Astrocyte (in vitro differentiated cells and primary cell): ENCODE data around the gene CAPZB. TPM values are rescaled to one million over a fixed set of nuclear protein-coding genes. Genes with fewer than 3 reads are reported as not detected.
A peak's percentile ranks its signal among the peaks of the same experiment; 100 is the strongest.

Experiments
- DNase-seq: peaks from one replicate; pipeline ENCODE4 v3.0.0-alpha.2; 2010; ENCODE audit warnings: low read depth
- FAIRE-seq: peaks from 2 replicates; lab custom pipeline; 2011; peaks lifted over from hg19 to GRCh38; lab: Jason Lieb, UNC
- H2AFZ ChIP-seq: 2 replicates; pipeline ENCODE4 v1.6.0; 2012; ENCODE audit warnings: low read depth, low read length, inconsistent platforms
- H3K27ac ChIP-seq: 2 replicates; pipeline ENCODE4 v1.5.1; 2011; ENCODE audit warnings: low read depth, low read length, inconsistent platforms
- H3K27me3 ChIP-seq: 2 replicates; pipeline ENCODE4 v1.6.0; 2011; ENCODE audit warnings: low read length, inconsistent platforms; ENCODE audit not compliant: insufficient read depth
- H3K36me3 ChIP-seq: 2 replicates; pipeline ENCODE4 v1.5.1; 2011; ENCODE audit warnings: low read length, inconsistent platforms; ENCODE audit not compliant: insufficient read depth
- H3K4me1 ChIP-seq: 2 replicates; pipeline ENCODE4 v1.5.1; 2011; ENCODE audit warnings: low read length, inconsistent platforms; ENCODE audit not compliant: insufficient read depth
- H3K4me2 ChIP-seq: 2 replicates; pipeline ENCODE4 v1.6.0; 2012; ENCODE audit warnings: low read length, inconsistent platforms
- H3K4me3 ChIP-seq: 2 replicates; pipeline ENCODE4 v1.5.1; 2011; ENCODE audit warnings: low read depth, mild to moderate bottlenecking, low read length, inconsistent platforms; ENCODE audit not compliant: insufficient read depth
- H3K79me2 ChIP-seq: 2 replicates; pipeline ENCODE4 v1.6.0; 2012; ENCODE audit warnings: mild to moderate bottlenecking, low read length, inconsistent platforms; ENCODE audit not compliant: insufficient read depth
- H3K9ac ChIP-seq: 2 replicates; pipeline ENCODE4 v1.6.0; 2012; ENCODE audit warnings: mild to moderate bottlenecking, low read length, inconsistent platforms
- H3K9me3 ChIP-seq: 2 replicates; pipeline ENCODE4 v1.5.1; 2012; ENCODE audit warnings: low read depth, mild to moderate bottlenecking, low read length, inconsistent platforms; ENCODE audit not compliant: insufficient read depth
- H4K20me1 ChIP-seq: 2 replicates; pipeline ENCODE4 v1.6.0; 2012; ENCODE audit warnings: low read length, inconsistent platforms; ENCODE audit not compliant: insufficient read depth
- H3K27ac Mint-ChIP-seq: one replicate; pipeline ENCODE4 v1.8.0; 2021; ENCODE audit warnings: mild to moderate bottlenecking, mixed read lengths; ENCODE audit not compliant: unreplicated experiment
- H3K27me3 Mint-ChIP-seq: one replicate; pipeline ENCODE4 v1.8.0; 2021; ENCODE audit warnings: low read depth, mixed read lengths; ENCODE audit not compliant: unreplicated experiment
- H3K36me3 Mint-ChIP-seq: one replicate; pipeline ENCODE4 v1.8.0; 2021; ENCODE audit warnings: low read depth, mixed read lengths; ENCODE audit not compliant: unreplicated experiment
- H3K4me1 Mint-ChIP-seq: one replicate; pipeline ENCODE4 v1.8.0; 2021; ENCODE audit warnings: low read depth, mixed read lengths; ENCODE audit not compliant: unreplicated experiment
- H3K4me3 Mint-ChIP-seq: one replicate; pipeline ENCODE4 v1.8.0; 2021; ENCODE audit warnings: mild to moderate bottlenecking, moderate library complexity, mixed read lengths; ENCODE audit not compliant: unreplicated experiment
- H3K9me3 Mint-ChIP-seq: one replicate; pipeline ENCODE4 v1.8.0; 2021; ENCODE audit warnings: mild to moderate bottlenecking, mixed read lengths; ENCODE audit not compliant: unreplicated experiment
- CTCF ChIP-seq: IDR thresholded peaks from 2 replicates; pipeline ENCODE4 v1.5.1; 2011; ENCODE audit warnings: low read depth, mild to moderate bottlenecking, inconsistent platforms, low read length, moderate library complexity; ENCODE audit not compliant: insufficient read depth
- EZH2 ChIP-seq: IDR thresholded peaks from 2 replicates; pipeline ENCODE4 v1.6.1; 2012; ENCODE audit warnings: mild to moderate bottlenecking, low read length, inconsistent platforms; ENCODE audit not compliant: insufficient read depth
- total RNA-seq: library from RNA; stranded (reverse); gene quantifications from 2 replicates; pipeline ENCODE4 v1.2.1, GENCODE V29; 2021

Gene CAPZB
- total RNA-seq, 1 donor from 2014 or later, result 458 TPM

DNA sequence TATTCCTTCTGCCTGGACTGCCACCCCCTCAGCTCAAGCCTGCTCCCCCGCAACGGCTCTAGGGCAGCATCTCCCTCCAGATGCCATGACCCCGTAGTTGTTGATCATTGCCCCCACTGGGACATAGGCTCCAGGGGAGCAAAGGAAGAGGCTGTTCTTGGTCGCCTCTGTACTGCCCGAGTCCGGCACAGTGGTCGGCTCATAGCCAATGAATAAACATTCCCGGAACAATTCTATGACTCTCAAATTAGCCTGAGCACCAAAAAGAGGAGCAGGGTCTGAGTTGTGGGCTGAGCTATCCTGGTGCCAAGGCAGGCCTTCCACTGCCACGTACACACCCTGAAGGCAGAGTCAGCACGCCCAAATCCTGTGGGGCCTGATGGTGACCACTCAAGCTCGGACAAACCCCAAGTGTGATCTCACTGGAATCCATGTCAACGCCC lies 33.1 kb downstream of the CAPZB start:
- FAIRE-seq (no peak), DNase-seq (peak; percentile 82)
- H3K4me3 Mint-ChIP-seq, result no peak overlapping the region
- peaks cover 95% of the 10 kb centered on the region for H4K20me1 ChIP-seq
- H3K79me2 ChIP-seq, result peaks cover 88% of the 10 kb centered on the region
- peak overlapping the region; percentile 41 for H3K27ac ChIP-seq
- peaks cover 81% of the 10 kb centered on the region for H3K4me1 ChIP-seq
- peaks cover 1% of the 10 kb centered on the region for H3K36me3 Mint-ChIP-seq
- peak overlapping the region; percentile 40 for H3K4me2 ChIP-seq
- no peaks in the 10 kb centered on the region for H3K27me3 ChIP-seq
- H3K9me3 Mint-ChIP-seq, result no peaks in the 10 kb centered on the region
- H3K36me3 ChIP-seq, result no peaks in the 10 kb centered on the region
- H3K27ac Mint-ChIP-seq, result no peak overlapping the region
- H3K9ac ChIP-seq, result no peak overlapping the region
- H3K4me1 Mint-ChIP-seq, result peaks cover 79% of the 10 kb centered on the region
- TF ChIP-seq EZH2, result no peak
- H2AFZ ChIP-seq, result no peak overlapping the region
- no peak overlapping the region for H3K4me3 ChIP-seq
- H3K9me3 ChIP-seq, result no peaks in the 10 kb centered on the region
- H3K27me3 Mint-ChIP-seq, result no peaks in the 10 kb centered on the region

DNA sequence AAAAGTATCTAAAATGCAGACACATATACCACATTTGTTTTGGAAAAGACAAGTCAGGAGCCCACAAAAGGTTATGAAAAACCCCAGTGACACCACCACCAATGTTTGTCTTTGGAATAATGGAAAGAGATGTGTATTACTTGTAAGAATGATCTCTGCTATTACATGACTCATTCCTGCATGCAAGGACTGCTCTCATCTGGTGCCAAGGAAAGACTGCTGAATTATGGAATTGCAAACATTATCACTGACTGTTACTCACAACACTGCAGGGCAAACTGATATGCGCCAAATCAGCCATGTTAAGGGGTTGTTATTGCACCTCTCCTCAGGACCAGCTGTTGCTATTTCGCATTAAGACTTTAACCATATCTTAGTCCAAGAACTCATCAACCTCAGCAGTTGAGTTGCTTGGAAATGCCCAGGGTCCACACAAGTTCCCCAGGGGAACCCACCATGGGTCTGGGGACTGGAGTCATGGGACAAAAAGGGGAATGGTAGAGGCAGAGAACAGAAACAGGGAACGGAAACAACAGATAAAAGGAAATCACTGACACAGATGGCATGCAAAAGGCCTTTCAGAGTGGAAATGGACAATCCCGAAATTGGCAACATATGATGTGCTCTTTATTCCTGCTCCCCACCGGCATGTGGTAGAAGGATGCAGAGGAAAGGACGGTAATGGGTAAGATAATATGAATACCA lies 34.4 kb downstream of the CAPZB start:
- Histone ChIP-seq H2AFZ (no peak overlapping the region), H3K4me3 (no peak overlapping the region), H3K79me2 (peaks cover 87% of the 10 kb centered on the region), H3K36me3 (no peaks in the 10 kb centered on the region), H3K27me3 (no peaks in the 10 kb centered on the region), H3K4me1 (peaks cover 76% of the 10 kb centered on the region), H4K20me1 (peaks cover 92% of the 10 kb centered on the region), H3K9me3 (no peaks in the 10 kb centered on the region), H3K4me2 (peak overlapping the region; percentile 72), H3K9ac (peak overlapping the region; percentile 55), H3K27ac (peak overlapping the region; percentile 84)
- Mint-ChIP-seq H3K36me3 (peaks cover 6% of the 10 kb centered on the region), H3K4me3 (no peak overlapping the region), H3K9me3 (no peaks in the 10 kb centered on the region), H3K4me1 (peaks cover 78% of the 10 kb centered on the region), H3K27ac (peak overlapping the region; percentile 6), H3K27me3 (no peaks in the 10 kb centered on the region)
- TF ChIP-seq CTCF (no peak), EZH2 (no peak)
- peak; percentile 92 for FAIRE-seq
- peak; percentile 99 for DNase-seq

GRCh38 chr1:19449454-19450228 lies 35.7 kb downstream of the CAPZB start:
- H3K9me3 Mint-ChIP-seq, result no peaks in the 10 kb centered on the region
- Histone ChIP-seq H3K9me3 (no peaks in the 10 kb centered on the region), H2AFZ (no peak overlapping the region), H3K79me2 (peaks cover 87% of the 10 kb centered on the region), H3K4me3 (peak overlapping the region; percentile 21), H3K4me1 (peaks cover 75% of the 10 kb centered on the region), H3K27me3 (no peaks in the 10 kb centered on the region), H4K20me1 (peaks cover 91% of the 10 kb centered on the region), H3K4me2 (peak overlapping the region; percentile 72), H3K9ac (peak overlapping the region; percentile 68), H3K36me3 (no peaks in the 10 kb centered on the region), H3K27ac (peak overlapping the region; percentile 85)
- H3K4me3 Mint-ChIP-seq, result peak overlapping the region; percentile 74
- FAIRE-seq (no peak), DNase-seq (no peak)
- H3K4me1 Mint-ChIP-seq, result peaks cover 79% of the 10 kb centered on the region
- peak overlapping the region; percentile 62 for H3K27ac Mint-ChIP-seq
- TF ChIP-seq EZH2, result no peak
- TF ChIP-seq CTCF, result no peak
- no peaks in the 10 kb centered on the region for H3K27me3 Mint-ChIP-seq
- peaks cover 6% of the 10 kb centered on the region for H3K36me3 Mint-ChIP-seq
